ENCODE results near the gene OPCML.

OPCML gene

GRCh38 chr11:132452616-132453015, 1079.7 kb downstream of the OPCML start:
- CTCF ChIA-PET: no interaction called here
- POLR2A ChIA-PET (ENCODE audit: low non-redundant PET): no interaction called here
- no peak for DNase-seq (ENCODE audit: low spot score)
- H3K27ac ChIP-seq: no peak overlapping the region
- no peak for TF ChIP-seq CTCF (conservative IDR thresholded peaks at IDR 0.05; ENCODE audit: low read depth)

DNA sequence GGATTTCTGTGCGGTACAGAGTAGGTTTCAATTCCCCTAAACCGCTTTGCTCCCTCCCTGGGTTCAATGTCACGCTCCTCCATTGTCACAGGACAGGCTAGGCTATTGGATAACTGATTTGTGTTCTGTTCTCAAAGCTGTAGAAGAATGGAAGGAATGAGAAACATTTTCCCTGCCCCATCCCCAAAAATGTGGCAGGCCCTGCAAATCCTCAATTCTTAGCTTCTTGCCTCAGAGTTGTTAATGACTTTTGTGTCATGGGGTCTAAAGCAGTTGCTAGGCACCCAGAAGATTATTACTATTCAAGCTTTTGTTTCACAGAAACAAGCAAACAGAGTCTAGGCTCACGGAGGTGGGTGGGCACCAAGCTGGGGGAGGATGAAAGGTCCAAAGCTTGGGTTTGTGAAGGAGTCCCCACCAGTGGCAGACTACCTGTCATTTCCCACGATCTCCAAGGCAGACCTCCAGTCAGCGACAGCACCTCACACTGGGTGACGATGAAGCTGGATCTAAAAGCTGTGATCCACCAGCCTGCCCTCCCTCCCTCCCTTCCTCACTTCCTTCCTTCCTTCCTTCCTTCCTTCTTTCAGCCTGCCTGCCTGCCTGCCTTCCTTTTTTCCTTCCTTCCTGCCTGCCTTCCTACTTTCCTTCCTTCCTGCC, 1080.2 kb downstream of the OPCML start:
- ChIA-PET CTCF (no interaction called here), POLR2A (ENCODE audit: low non-redundant PET) (no interaction called here)
- no peak for DNase-seq (ENCODE audit: low spot score)
- H3K27ac ChIP-seq: no peak overlapping the region
- TF ChIP-seq CTCF (conservative IDR thresholded peaks at IDR 0.05; ENCODE audit: low read depth): no peak

DNA sequence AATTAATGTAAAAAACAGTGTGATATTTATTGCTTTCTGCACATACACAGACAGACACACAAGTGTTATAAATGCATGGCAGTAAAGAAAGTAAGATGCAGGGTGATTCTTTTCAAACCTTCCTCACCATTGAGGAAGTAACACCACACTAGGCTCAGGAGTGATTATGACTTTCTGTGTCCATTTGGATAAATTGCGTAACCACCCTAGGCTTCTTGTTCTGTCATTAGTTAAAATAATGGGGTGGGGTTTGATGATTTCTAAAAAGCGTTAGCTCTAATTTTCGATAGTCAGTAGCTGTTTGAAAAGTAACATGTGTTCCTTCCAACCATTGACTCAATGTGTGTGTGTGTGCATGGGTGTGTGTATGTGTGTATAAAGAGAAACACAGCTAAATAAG, 1081.7 kb downstream of the OPCML start:
- CTCF ChIA-PET: no interaction called here
- POLR2A ChIA-PET (ENCODE audit: low non-redundant PET): no interaction called here
- TF ChIP-seq CTCF (conservative IDR thresholded peaks at IDR 0.05; ENCODE audit: low read depth): no peak
- no peak overlapping the region for H3K27ac ChIP-seq
- no peak for DNase-seq (ENCODE audit: low spot score)

GRCh38 chr11:132448334-132448995, 1083.8 kb downstream of the OPCML start:
- DNase-seq (ENCODE audit: low spot score): no peak
- no peak for TF ChIP-seq CTCF (conservative IDR thresholded peaks at IDR 0.05; ENCODE audit: low read depth)
- CTCF ChIA-PET: no interaction called here
- H3K27ac ChIP-seq: no peak overlapping the region
- POLR2A ChIA-PET (ENCODE audit: low non-redundant PET): no interaction called here

- TF ChIP-seq CTCF (conservative IDR thresholded peaks at IDR 0.05; ENCODE audit: low read depth): no peak
- H3K27ac ChIP-seq: no peak overlapping the region
- ChIA-PET CTCF (no interaction called here), POLR2A (ENCODE audit: low non-redundant PET) (no interaction called here)
- no peak for DNase-seq (ENCODE audit: low spot score)
Observed at GRCh38 chr11:132447761-132448160, 1084.5 kb downstream of the OPCML start.

GRCh38 chr11:132445859-132446291, 1086.4 kb downstream of the OPCML start:
- H3K27ac ChIP-seq: no peak overlapping the region
- ChIA-PET CTCF (interaction anchor here (0.7 to 1.0 kb wide), 2 partner anchors 494 to 586 kb away, joined by 4 to 12 read pairs; no protein-coding TSS in a partner anchor), POLR2A (ENCODE audit: low non-redundant PET) (no interaction called here)
- no peak for DNase-seq (ENCODE audit: low spot score)
- no peak for TF ChIP-seq CTCF (conservative IDR thresholded peaks at IDR 0.05; ENCODE audit: low read depth)
